ENCODE results near the gene SRD5A3. TPM values are rescaled to one million over a fixed set of nuclear protein-coding genes. Genes with fewer than 3 reads are reported as not detected.

The SRD5A3 gene
- total and polyA plus RNA-seq, 10 of the 15 experiments (the other 5 are each of a cell fraction or from before 2014, with no cell fraction given): 1.6 to 20.4 (median 6.1) TPM

- H3K9me3 ChIP-seq (replicated peaks; ENCODE audit: control insufficient read depth, insufficient read depth, low read length): no peaks in the 10 kb centered on the region
- ChIA-PET RAD21 (ENCODE audit: unreplicated experiment) (interaction anchor here (0.6 kb wide), 1 partner anchor 1742 kb away, joined by 3 read pairs; no protein-coding TSS in a partner anchor), SMC1A (ENCODE audit: uncharacterized antibody, unreplicated experiment) (no interaction called here), POLR2A (no interaction called here), CTCF (interaction anchor here (1.0 kb wide), 1 partner anchor 12 kb away, joined by 4 read pairs; no protein-coding TSS in a partner anchor)
- ATAC-seq: peak; percentile 23; the same call in 2 of the 3 replicates
- TF ChIP-seq MYC (IDR thresholded peaks at IDR 0.05; ENCODE audit: insufficient read depth, insufficient read length, insufficient replicate concordance, low read length, severe bottlenecking) (no peak), RCOR1 (conservative IDR thresholded peaks at IDR 0.05; ENCODE audit: low read depth, low read length) (no peak), SKIL (IDR thresholded peaks at IDR 0.05; ENCODE audit: low read depth, poor library complexity, severe bottlenecking) (no peak), ZNF24 (IDR thresholded peaks at IDR 0.05) (no peak), RAD51 (IDR thresholded peaks at IDR 0.05) (no peak), ZZZ3 (IDR thresholded peaks at IDR 0.05; ENCODE audit: control insufficient read depth, insufficient read length, low read depth) (no peak), HCFC1 (IDR thresholded peaks at IDR 0.05; ENCODE audit: low read length) (no peak), E2F8 (IDR thresholded peaks at IDR 0.05; ENCODE audit: low read depth, partially characterized antibody) (no peak), SP1 (IDR thresholded peaks at IDR 0.05; ENCODE audit: low read depth, low read length) (no peak), GABPA (IDR thresholded peaks at IDR 0.05; ENCODE audit: low read depth) (no peak), DPF2 (IDR thresholded peaks at IDR 0.05) (no peak), ZBED1 (IDR thresholded peaks at IDR 0.05; ENCODE audit: borderline replicate concordance) (no peak), IRF3 (IDR thresholded peaks at IDR 0.05) (no peak), IRF5 (IDR thresholded peaks at IDR 0.05; ENCODE audit: borderline replicate concordance) (no peak), JUND (IDR thresholded peaks at IDR 0.05; ENCODE audit: low read depth, low read length) (no peak), SUZ12 (IDR thresholded peaks at IDR 0.05; ENCODE audit: unreplicated experiment) (no peak)
- no peak overlapping the region for H3K4me2 ChIP-seq (ENCODE audit: control insufficient read depth, insufficient read depth)
- H3K27ac ChIP-seq (ENCODE audit: control insufficient read depth, insufficient read depth): no peak overlapping the region
- in situ Hi-C loops (cut with MboI) (no loop called here), intact Hi-C loops (cut with micrococcal nuclease; ENCODE audit: unreplicated experiment) (loop anchor here (10.0 kb wide), 1 partner anchor 416 kb away; no protein-coding TSS in a partner anchor)
- H4K20me1 ChIP-seq (ENCODE audit: control insufficient read depth, insufficient read depth): no peaks in the 10 kb centered on the region
- no peak overlapping the region for H3K9ac ChIP-seq (ENCODE audit: control insufficient read depth, insufficient read depth, low read length)
- 9% methylated on average over 5 of the region's 5 CpGs for WGBS (ENCODE audit: insufficient coverage, insufficient replicate concordance, low lambda C conversion rate, missing lambda C conversion rate)
- H3K4me3 ChIP-seq: no peak overlapping the region
- no peaks in the 10 kb centered on the region; a peak in 2 of 4 replicates for H3K27me3 ChIP-seq (replicated peaks in 1 of 2; ENCODE audit: control insufficient read depth in 2 of 2, insufficient read depth in 2 of 2, low read length in 1 of 2)
- no peak overlapping the region for H2AFZ ChIP-seq (ENCODE audit: control insufficient read depth, low read depth, low read length)
- no peaks in the 10 kb centered on the region for H3K4me1 ChIP-seq (ENCODE audit: control insufficient read depth, insufficient read depth, low read length)
- FAIRE-seq: no peak
- H3K79me2 ChIP-seq (ENCODE audit: control insufficient read depth, insufficient read depth, low read length): no peaks in the 10 kb centered on the region
- no peak for DNase-seq (ENCODE audit: low read depth, low spot score)
- BruUV-seq (replicated peaks): no TSS peak
- H3K36me3 ChIP-seq (ENCODE audit: control insufficient read depth in 2 of 2, insufficient read depth in 2 of 2, low read length in 1 of 2): no peaks in the 10 kb centered on the region
Observed at GRCh38 chr4:55318175-55319129, 27.6 kb upstream of the SRD5A3 start.

Measured in GM12878 (cell line).